GM12878 (cell line): ENCODE data around the gene MKRN2. TPM values are rescaled to one million over a fixed set of nuclear protein-coding genes. Genes with fewer than 3 reads are reported as not detected.

Source experiments
- ATAC-seq: fragments of 200-7000 bp; cut with Tn5 transposase; 3 replicates; pipeline ENCODE4 v1.9.1; 2020; ENCODE audit warnings: mild to moderate bottlenecking, moderate library complexity
- BruUV-seq: library from RNA; stranded (reverse); fragments of 400-500 nt; replicated peaks from 2 replicates; lab custom pipeline; 2021; lab: Mats Ljungman, UMichigan
- CTCF ChIA-PET: fragments of 300-600 bp; sonication (Branson Sonifier 250); formaldehyde crosslinking; extraction: SDS; loops from one replicate; lab custom pipeline; 2021; ENCODE audit warnings: inconsistent platforms; lab: Yijun Ruan, JAX
- POLR2A ChIA-PET: fragments of 350-600 bp; formaldehyde crosslinking; extraction: SDS; loops from one replicate; lab custom pipeline; 2021; ENCODE audit warnings: inconsistent platforms; lab: Charles Lee
- RAD21 ChIA-PET: fragments of 300-600 bp; sonication (Branson Sonifier 250); formaldehyde crosslinking; loops from one replicate; lab custom pipeline; 2023; ENCODE audit warnings: antibody characterized with exemption; ENCODE audit not compliant: unreplicated experiment; lab: Charles Lee
- SMC1A ChIA-PET: fragments of 300-600 bp; sonication (Branson Sonifier 250); formaldehyde crosslinking; loops from one replicate; lab custom pipeline; 2023; ENCODE audit not compliant: unreplicated experiment, uncharacterized antibody; lab: Charles Lee
- DNase-seq: peaks from one replicate; pipeline ENCODE4 v3.0.0-alpha.2; 2011; ENCODE audit warnings: low read depth, low spot score
- FAIRE-seq: peaks from 3 replicates; lab custom pipeline; 2011; peaks lifted over from hg19 to GRCh38; lab: Jason Lieb, UNC
- H2AFZ ChIP-seq: 2 replicates; pipeline ENCODE4 v1.6.0; 2011; ENCODE audit warnings: low read depth, low read length, control low read depth; ENCODE audit not compliant: control insufficient read depth
- H3K27ac ChIP-seq: 2 replicates; pipeline ENCODE4 v1.5.1; 2011; ENCODE audit warnings: control low read depth; ENCODE audit not compliant: control insufficient read depth, insufficient read depth
- H3K27me3 ChIP-seq, 2 experiments: replicated peaks in 1 of 2; 2 replicates each; pipeline versions ENCODE4 v1.6.0 to v1.6.1; 2011; ENCODE audit warnings: low read length in 1 of 2; ENCODE audit not compliant: control insufficient read depth in 2 of 2, insufficient read depth in 2 of 2
- H3K36me3 ChIP-seq, 2 experiments: 2 replicates each; pipeline ENCODE4 v1.5.1; 2011; ENCODE audit warnings: low read length in 1 of 2; ENCODE audit not compliant: control insufficient read depth in 2 of 2, insufficient read depth in 2 of 2
- H3K4me1 ChIP-seq: 2 replicates; pipeline ENCODE4 v1.6.1; 2011; ENCODE audit warnings: mild to moderate bottlenecking, low read length, moderate library complexity, mixed read lengths; ENCODE audit not compliant: control insufficient read depth, insufficient read depth
- H3K4me2 ChIP-seq: 2 replicates; pipeline ENCODE4 v1.6.0; 2011; ENCODE audit warnings: control low read depth; ENCODE audit not compliant: control insufficient read depth, insufficient read depth
- H3K4me3 ChIP-seq: fragments of 200-600 bp; sonication (generic); 2 replicates; pipeline ENCODE4 v1.5.1; 2016
- H3K79me2 ChIP-seq: 2 replicates; pipeline ENCODE4 v1.6.0; 2011; ENCODE audit warnings: low read length; ENCODE audit not compliant: control insufficient read depth, insufficient read depth
- H3K9ac ChIP-seq: 2 replicates; pipeline ENCODE4 v1.8.0; 2011; ENCODE audit warnings: low read length, control low read depth, mixed read lengths; ENCODE audit not compliant: control insufficient read depth, insufficient read depth
- H3K9me3 ChIP-seq: replicated peaks from 3 replicates; pipeline ENCODE4 v1.5.1; 2011; ENCODE audit warnings: mild to moderate bottlenecking, low read length; ENCODE audit not compliant: control insufficient read depth, insufficient read depth
- H4K20me1 ChIP-seq: 2 replicates; pipeline ENCODE4 v1.6.0; 2011; ENCODE audit not compliant: control insufficient read depth, insufficient read depth
- BRCA1 ChIP-seq: IDR thresholded peaks from 2 replicates; pipeline ENCODE4 v1.6.1; 2011; ENCODE audit warnings: low read depth, low read length, improper control_type of control experiment
- CBFB ChIP-seq: IDR thresholded peaks from 2 replicates; pipeline ENCODE4 v1.6.1; 2016; ENCODE audit warnings: antibody characterized with exemption, low read depth
- CHD2 ChIP-seq: IDR thresholded peaks from 2 replicates; pipeline ENCODE4 v1.6.1; 2011; ENCODE audit warnings: low read depth, low read length, improper control_type of control experiment, borderline replicate concordance
- CTCF ChIP-seq, 3 experiments: IDR thresholded peaks in 2 of 3; conservative IDR thresholded peaks in 1 of 3; 2 replicates each; pipeline ENCODE4 v1.5.1; 2011; ENCODE audit warnings: low read depth in 3 of 3, low read length in 3 of 3, mild to moderate bottlenecking in 3 of 3, control low read depth in 2 of 3, moderate library complexity in 2 of 3, inconsistent platforms in 1 of 3, mixed read lengths in 1 of 3; ENCODE audit not compliant: control insufficient read depth in 2 of 3, insufficient read depth in 1 of 3; ENCODE audit errors: extremely low read depth in 1 of 3
- DPF2 ChIP-seq: fragments of 450-650 bp; IDR thresholded peaks from 2 replicates; pipeline ENCODE4 v1.6.1; 2017; ENCODE audit warnings: mild to moderate bottlenecking
- NBN ChIP-seq: fragments of 450-650 bp; IDR thresholded peaks from 2 replicates; pipeline ENCODE4 v1.6.1; 2016
- PML ChIP-seq: IDR thresholded peaks from 2 replicates; pipeline ENCODE4 v1.6.1; 2012; ENCODE audit warnings: low read length, inconsistent platforms
- RB1 ChIP-seq: fragments of 450-650 bp; formaldehyde crosslinking; IDR thresholded peaks from 2 replicates; pipeline ENCODE4 v1.6.1; 2017; ENCODE audit warnings: mild to moderate bottlenecking, borderline replicate concordance
- SP1 ChIP-seq: IDR thresholded peaks from one replicate; pipeline ENCODE4 v1.6.1; 2011; ENCODE audit warnings: low read depth, low read length
- SUPT20H ChIP-seq: IDR thresholded peaks from 2 replicates; pipeline ENCODE4 v1.6.1; 2011; ENCODE audit warnings: low read depth, mild to moderate bottlenecking, low read length, moderate library complexity, borderline replicate concordance; ENCODE audit not compliant: control insufficient read depth
- WGBS: methylation state at CpG from one replicate; pipeline ENCODE4 v1.1.6; 2016; ENCODE audit warnings: low lambda C conversion rate; ENCODE audit not compliant: insufficient replicate concordance, insufficient coverage; ENCODE audit errors: missing lambda C conversion rate; 5-methylcytosine and 5-hydroxymethylcytosine counted together
- in situ Hi-C: fragments of 300-500 bp; cut with MboI; formaldehyde crosslinking; loops from 9 replicates; pipeline ENCODE4 v1.14.3; 2018; ENCODE audit warnings: mixed read lengths
- intact Hi-C: fragments of 100-400 bp; cut with micrococcal nuclease; formaldehyde crosslinking; loops from one replicate; pipeline ENCODE4 v1.14.2; 2022; ENCODE audit not compliant: unreplicated experiment
- polyA plus RNA-seq, 11 experiments: library from polyadenylated mRNA; depleted of rRNA in 4 of 11; unstranded in 6 of 11; stranded (reverse) in 5 of 11; fragments of >200 nt; fragmentation: Nextera tagmentation in 4 of 11; fragmentation: Illumina TruSeq in 1 of 11; extraction: Ambion mirVana in 4 of 11; extraction: Trizol in 1 of 11; gene quantifications; 1 replicate in 1 of 11; 2 replicates in 10 of 11; pipeline versions ENCODE4 v1.2.1 to v1.2.3, GENCODE V29; 2011 to 2016; ENCODE audit warnings: inconsistent platforms in 2 of 11, missing spikeins in 2 of 11, low read depth in 1 of 11
- total RNA-seq, 4 experiments: library from RNA; depleted of rRNA in 3 of 4; stranded (reverse); fragments of >200 nt in 3 of 4; fragmentation: Illumina TruSeq in 1 of 4; extraction: Trizol in 1 of 4; gene quantifications; 2 replicates each; pipeline versions ENCODE4 v1.2.1 to v1.2.3, GENCODE V29; 2013 to 2021
- TF ChIP-seq, protein P1 (sequence below): fragments of 450-650 bp; IDR thresholded peaks from 2 replicates; pipeline ENCODE4 v1.6.1; 2017; ENCODE audit warnings: mild to moderate bottlenecking
- TF ChIP-seq, protein P2 (sequence below): fragments of 450-650 bp; IDR thresholded peaks from 2 replicates; pipeline ENCODE4 v1.6.1; 2016; ENCODE audit warnings: mild to moderate bottlenecking, moderate library complexity, borderline replicate concordance
- TF ChIP-seq, protein P3 (sequence below): fragments of 450-650 bp; IDR thresholded peaks from 2 replicates; pipeline ENCODE4 v1.6.1; 2017; ENCODE audit warnings: borderline replicate concordance
- TF ChIP-seq, protein P4 (sequence below): fragments of 450-650 bp; IDR thresholded peaks from 2 replicates; pipeline ENCODE4 v1.6.1; 2016; ENCODE audit warnings: mild to moderate bottlenecking

The MKRN2 gene
- total and polyA plus RNA-seq, 10 of the 15 experiments (the other 5 are each of a cell fraction or from before 2014, with no cell fraction given) = 15.4 to 40.7 (median 34.4) TPM

DNA sequence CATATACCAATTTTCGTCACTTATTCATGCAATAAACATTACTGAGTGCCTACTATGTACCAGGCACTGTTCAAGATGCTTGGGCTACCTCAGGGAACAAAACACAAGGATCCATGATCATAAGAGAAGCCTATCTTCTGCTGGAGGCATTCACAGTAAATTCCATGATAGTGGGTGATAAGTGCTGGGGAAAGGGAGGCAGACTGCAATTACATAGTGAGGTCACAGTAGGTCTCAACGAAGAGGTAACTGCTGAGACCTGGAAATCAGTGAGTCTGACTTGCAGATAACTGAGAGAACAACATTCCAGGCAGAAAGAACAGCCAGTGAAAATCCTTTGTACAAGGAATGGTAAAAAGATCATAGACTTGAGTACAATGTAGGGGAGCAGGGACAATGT lies 73.4 kb downstream of the MKRN2 start:
- Histone ChIP-seq H3K9ac (no peak overlapping the region), H3K27ac (no peak overlapping the region), H3K9me3 (no peaks in the 10 kb centered on the region; the same call in 2 of the 3 replicates), H3K79me2 (peaks cover 88% of the 10 kb centered on the region), H3K27me3 (no peaks in the 10 kb centered on the region), H3K4me2 (no peak overlapping the region), H3K4me3 (no peak overlapping the region), H2AFZ (no peak overlapping the region), H3K36me3 (no peaks in the 10 kb centered on the region), H3K4me1 (peaks cover 14% of the 10 kb centered on the region), H4K20me1 (no peaks in the 10 kb centered on the region)
- CTCF ChIA-PET = interaction anchor here (1.3 to 2.2 kb wide), 2 partner anchors 16 kb away, joined by 4 read pairs; no protein-coding TSS in a partner anchor
- RAD21 ChIA-PET = interaction anchor here (1.6 kb wide), 1 partner anchor 15 kb away, joined by 3 read pairs; no protein-coding TSS in a partner anchor
- SMC1A ChIA-PET = no interaction called here
- POLR2A ChIA-PET = no interaction called here
- intact Hi-C loops = no loop called here
- 79% methylated on average over 2 of the region's 2 CpGs for WGBS
- FAIRE-seq (no peak), DNase-seq (no peak), ATAC-seq (no peak)
- no TSS peak for BruUV-seq
- in situ Hi-C loops = no loop called here
- TF ChIP-seq, protein P1, sequence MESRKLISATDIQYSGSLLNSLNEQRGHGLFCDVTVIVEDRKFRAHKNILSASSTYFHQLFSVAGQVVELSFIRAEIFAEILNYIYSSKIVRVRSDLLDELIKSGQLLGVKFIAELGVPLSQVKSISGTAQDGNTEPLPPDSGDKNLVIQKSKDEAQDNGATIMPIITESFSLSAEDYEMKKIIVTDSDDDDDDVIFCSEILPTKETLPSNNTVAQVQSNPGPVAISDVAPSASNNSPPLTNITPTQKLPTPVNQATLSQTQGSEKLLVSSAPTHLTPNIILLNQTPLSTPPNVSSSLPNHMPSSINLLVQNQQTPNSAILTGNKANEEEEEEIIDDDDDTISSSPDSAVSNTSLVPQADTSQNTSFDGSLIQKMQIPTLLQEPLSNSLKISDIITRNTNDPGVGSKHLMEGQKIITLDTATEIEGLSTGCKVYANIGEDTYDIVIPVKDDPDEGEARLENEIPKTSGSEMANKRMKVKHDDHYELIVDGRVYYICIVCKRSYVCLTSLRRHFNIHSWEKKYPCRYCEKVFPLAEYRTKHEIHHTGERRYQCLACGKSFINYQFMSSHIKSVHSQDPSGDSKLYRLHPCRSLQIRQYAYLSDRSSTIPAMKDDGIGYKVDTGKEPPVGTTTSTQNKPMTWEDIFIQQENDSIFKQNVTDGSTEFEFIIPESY = no peak
- no peak for TF ChIP-seq CTCF (IDR thresholded peaks at IDR 0.05 in 2 of 3, conservative IDR thresholded peaks at IDR 0.05 in 1 of 3; ENCODE audit: control insufficient read depth in 2 of 3, extremely low read depth in 1 of 3, insufficient read depth in 1 of 3, low read depth in 3 of 3, low read length in 3 of 3)
- no peak for TF ChIP-seq CHD2
- TF ChIP-seq DPF2 = no peak
- no peak for TF ChIP-seq BRCA1
- TF ChIP-seq, protein P2, sequence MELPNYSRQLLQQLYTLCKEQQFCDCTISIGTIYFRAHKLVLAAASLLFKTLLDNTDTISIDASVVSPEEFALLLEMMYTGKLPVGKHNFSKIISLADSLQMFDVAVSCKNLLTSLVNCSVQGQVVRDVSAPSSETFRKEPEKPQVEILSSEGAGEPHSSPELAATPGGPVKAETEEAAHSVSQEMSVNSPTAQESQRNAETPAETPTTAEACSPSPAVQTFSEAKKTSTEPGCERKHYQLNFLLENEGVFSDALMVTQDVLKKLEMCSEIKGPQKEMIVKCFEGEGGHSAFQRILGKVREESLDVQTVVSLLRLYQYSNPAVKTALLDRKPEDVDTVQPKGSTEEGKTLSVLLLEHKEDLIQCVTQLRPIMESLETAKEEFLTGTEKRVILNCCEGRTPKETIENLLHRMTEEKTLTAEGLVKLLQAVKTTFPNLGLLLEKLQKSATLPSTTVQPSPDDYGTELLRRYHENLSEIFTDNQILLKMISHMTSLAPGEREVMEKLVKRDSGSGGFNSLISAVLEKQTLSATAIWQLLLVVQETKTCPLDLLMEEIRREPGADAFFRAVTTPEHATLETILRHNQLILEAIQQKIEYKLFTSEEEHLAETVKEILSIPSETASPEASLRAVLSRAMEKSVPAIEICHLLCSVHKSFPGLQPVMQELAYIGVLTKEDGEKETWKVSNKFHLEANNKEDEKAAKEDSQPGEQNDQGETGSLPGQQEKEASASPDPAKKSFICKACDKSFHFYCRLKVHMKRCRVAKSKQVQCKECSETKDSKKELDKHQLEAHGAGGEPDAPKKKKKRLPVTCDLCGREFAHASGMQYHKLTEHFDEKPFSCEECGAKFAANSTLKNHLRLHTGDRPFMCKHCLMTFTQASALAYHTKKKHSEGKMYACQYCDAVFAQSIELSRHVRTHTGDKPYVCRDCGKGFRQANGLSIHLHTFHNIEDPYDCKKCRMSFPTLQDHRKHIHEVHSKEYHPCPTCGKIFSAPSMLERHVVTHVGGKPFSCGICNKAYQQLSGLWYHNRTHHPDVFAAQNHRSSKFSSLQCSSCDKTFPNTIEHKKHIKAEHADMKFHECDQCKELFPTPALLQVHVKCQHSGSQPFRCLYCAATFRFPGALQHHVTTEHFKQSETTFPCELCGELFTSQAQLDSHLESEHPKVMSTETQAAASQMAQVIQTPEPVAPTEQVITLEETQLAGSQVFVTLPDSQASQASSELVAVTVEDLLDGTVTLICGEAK = no peak
- no peak for TF ChIP-seq SP1
- TF ChIP-seq, protein P3, sequence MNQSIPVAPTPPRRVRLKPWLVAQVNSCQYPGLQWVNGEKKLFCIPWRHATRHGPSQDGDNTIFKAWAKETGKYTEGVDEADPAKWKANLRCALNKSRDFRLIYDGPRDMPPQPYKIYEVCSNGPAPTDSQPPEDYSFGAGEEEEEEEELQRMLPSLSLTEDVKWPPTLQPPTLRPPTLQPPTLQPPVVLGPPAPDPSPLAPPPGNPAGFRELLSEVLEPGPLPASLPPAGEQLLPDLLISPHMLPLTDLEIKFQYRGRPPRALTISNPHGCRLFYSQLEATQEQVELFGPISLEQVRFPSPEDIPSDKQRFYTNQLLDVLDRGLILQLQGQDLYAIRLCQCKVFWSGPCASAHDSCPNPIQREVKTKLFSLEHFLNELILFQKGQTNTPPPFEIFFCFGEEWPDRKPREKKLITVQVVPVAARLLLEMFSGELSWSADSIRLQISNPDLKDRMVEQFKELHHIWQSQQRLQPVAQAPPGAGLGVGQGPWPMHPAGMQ = no peak
- TF ChIP-seq RB1 = no peak
- no peak for TF ChIP-seq SUPT20H
- TF ChIP-seq NBN = no peak
- no peak for TF ChIP-seq CBFB
- no peak for TF ChIP-seq PML
- TF ChIP-seq, protein P4, sequence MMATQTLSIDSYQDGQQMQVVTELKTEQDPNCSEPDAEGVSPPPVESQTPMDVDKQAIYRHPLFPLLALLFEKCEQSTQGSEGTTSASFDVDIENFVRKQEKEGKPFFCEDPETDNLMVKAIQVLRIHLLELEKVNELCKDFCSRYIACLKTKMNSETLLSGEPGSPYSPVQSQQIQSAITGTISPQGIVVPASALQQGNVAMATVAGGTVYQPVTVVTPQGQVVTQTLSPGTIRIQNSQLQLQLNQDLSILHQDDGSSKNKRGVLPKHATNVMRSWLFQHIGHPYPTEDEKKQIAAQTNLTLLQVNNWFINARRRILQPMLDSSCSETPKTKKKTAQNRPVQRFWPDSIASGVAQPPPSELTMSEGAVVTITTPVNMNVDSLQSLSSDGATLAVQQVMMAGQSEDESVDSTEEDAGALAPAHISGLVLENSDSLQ = no peak
